Measurements from ENCODE around the gene EXOC4.

EXOC4 gene

DNA sequence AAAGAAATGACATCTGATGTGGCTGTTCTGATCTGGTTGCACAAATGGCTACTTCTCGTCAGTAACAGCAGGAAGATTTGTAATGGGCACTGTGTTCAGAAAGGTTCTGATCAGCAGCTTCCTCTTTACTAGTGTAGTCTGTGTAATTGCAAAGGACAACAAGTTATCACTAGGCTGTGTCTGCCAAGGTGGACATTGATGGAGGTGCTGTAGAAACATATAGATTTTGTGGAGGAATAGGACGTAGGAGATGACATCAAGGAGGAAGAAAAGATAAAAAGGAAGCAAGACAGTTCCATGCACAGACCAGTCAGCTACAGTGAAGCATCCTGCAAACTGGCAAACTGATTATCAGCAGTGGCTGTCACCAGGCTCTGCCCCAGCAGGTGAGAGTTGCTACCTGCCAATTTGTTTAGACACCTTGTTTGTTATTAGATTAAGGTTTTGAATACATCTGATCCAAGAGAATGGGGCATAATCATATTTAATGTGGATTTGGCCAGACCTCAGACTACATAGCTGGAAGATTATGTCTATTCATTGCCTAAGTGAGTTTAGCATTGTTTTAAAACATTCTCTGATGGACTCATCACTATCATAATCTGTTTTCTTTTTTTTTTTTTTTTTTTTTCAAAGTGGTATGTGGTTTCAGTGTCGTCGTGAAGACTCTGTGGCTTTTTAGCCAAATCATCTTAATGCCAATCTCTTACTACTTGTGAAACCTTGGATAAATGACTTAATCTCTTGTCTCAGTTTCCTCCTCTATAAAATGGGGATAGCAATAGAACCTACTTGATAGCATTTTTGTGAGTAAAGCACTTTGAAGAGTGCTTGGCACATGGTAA, 456.4 kb downstream of the EXOC4 start:
- Histone ChIP-seq H3K9me2 (ENCODE audit: low read depth, low read length) (no peaks in the 10 kb centered on the region), H3K4me1 (ENCODE audit: insufficient read depth, low read length, severe bottlenecking) (no peaks in the 10 kb centered on the region), H3K4me2 (ENCODE audit: low read length) (no peak overlapping the region), H3K27ac (ENCODE audit: low read depth, low read length, poor library complexity, severe bottlenecking) (no peak overlapping the region), H3K79me2 (ENCODE audit: insufficient read depth, low read length) (no peaks in the 10 kb centered on the region), H3K36me3 (ENCODE audit: insufficient read depth, low read length) (no peaks in the 10 kb centered on the region), H4K20me1 (ENCODE audit: insufficient read depth, low read length) (no peaks in the 10 kb centered on the region), H3F3A (ENCODE audit: insufficient read depth, low read length) (no peaks in the 10 kb centered on the region), H3K4me3 (ENCODE audit: low read depth, low read length, poor library complexity, severe bottlenecking) (no peak overlapping the region), H3K9me3 (ENCODE audit: low read length) (no peaks in the 10 kb centered on the region), H3K27me3 (ENCODE audit: insufficient read depth, low read length) (no peaks in the 10 kb centered on the region), H2AFZ (ENCODE audit: low read length) (no peak overlapping the region), H3K9ac (ENCODE audit: low read length) (no peak overlapping the region)
- TF ChIP-seq EZH2 (IDR thresholded peaks at IDR 0.05; ENCODE audit: borderline replicate concordance, low read length), result no peak
- TF ChIP-seq, protein P1, sequence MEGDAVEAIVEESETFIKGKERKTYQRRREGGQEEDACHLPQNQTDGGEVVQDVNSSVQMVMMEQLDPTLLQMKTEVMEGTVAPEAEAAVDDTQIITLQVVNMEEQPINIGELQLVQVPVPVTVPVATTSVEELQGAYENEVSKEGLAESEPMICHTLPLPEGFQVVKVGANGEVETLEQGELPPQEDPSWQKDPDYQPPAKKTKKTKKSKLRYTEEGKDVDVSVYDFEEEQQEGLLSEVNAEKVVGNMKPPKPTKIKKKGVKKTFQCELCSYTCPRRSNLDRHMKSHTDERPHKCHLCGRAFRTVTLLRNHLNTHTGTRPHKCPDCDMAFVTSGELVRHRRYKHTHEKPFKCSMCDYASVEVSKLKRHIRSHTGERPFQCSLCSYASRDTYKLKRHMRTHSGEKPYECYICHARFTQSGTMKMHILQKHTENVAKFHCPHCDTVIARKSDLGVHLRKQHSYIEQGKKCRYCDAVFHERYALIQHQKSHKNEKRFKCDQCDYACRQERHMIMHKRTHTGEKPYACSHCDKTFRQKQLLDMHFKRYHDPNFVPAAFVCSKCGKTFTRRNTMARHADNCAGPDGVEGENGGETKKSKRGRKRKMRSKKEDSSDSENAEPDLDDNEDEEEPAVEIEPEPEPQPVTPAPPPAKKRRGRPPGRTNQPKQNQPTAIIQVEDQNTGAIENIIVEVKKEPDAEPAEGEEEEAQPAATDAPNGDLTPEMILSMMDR (IDR thresholded peaks at IDR 0.05; ENCODE audit: low read length), result no peak

DNA sequence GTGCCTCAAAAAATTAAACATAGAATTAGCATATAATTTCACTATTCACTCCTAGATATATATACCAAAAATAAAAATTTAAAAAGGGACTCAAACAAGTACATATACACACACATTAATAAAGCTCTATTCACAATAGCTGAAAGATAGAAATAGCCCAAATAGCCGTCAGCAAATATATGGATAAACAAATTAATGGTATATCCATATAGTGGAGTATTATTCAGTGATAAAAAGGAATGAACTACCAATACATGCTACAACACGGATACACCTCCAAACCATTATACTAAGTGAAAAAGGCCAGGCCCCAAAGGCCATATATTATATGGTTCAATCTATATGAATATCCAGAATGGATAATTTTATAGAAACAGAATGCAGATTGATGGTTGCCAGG, 459.7 kb downstream of the EXOC4 start:
- H3K9me3 ChIP-seq (ENCODE audit: low read length), result no peaks in the 10 kb centered on the region
- H3F3A ChIP-seq (ENCODE audit: insufficient read depth, low read length), result no peaks in the 10 kb centered on the region
- H3K4me3 ChIP-seq (ENCODE audit: low read depth, low read length, poor library complexity, severe bottlenecking), result no peak overlapping the region
- H2AFZ ChIP-seq (ENCODE audit: low read length), result no peak overlapping the region
- no peaks in the 10 kb centered on the region for H3K36me3 ChIP-seq (ENCODE audit: insufficient read depth, low read length)
- H3K4me2 ChIP-seq (ENCODE audit: low read length), result no peak overlapping the region
- H3K79me2 ChIP-seq (ENCODE audit: insufficient read depth, low read length), result no peaks in the 10 kb centered on the region
- no peaks in the 10 kb centered on the region for H4K20me1 ChIP-seq (ENCODE audit: insufficient read depth, low read length)
- TF ChIP-seq, protein P1 (IDR thresholded peaks at IDR 0.05; ENCODE audit: low read length), result no peak
- no peak for TF ChIP-seq EZH2 (IDR thresholded peaks at IDR 0.05; ENCODE audit: borderline replicate concordance, low read length)
- H3K9ac ChIP-seq (ENCODE audit: low read length), result no peak overlapping the region
- no peak overlapping the region for H3K27ac ChIP-seq (ENCODE audit: low read depth, low read length, poor library complexity, severe bottlenecking)
- no peaks in the 10 kb centered on the region for H3K27me3 ChIP-seq (ENCODE audit: insufficient read depth, low read length)
- H3K4me1 ChIP-seq (ENCODE audit: insufficient read depth, low read length, severe bottlenecking), result no peaks in the 10 kb centered on the region
- no peaks in the 10 kb centered on the region for H3K9me2 ChIP-seq (ENCODE audit: low read depth, low read length)

DNA sequence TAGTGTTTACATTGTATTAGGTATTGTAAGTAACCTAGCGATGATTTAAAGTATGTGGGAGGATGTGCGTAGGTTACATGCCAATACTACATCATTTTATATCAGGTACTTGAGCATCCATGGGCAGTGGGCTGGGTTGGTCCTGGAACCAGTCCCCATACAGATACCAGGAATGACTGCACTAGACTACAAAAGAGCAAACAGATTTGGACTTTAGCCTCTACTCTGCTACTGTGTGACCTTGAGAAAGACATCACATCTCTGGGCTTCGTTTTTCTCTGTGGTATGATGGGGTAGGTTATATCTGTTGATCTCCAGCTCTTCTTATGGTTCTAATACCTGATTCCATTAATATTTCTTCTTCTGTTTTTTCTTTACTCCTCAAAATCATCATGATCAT, 461.8 kb downstream of the EXOC4 start:
- Histone ChIP-seq H3K9ac (ENCODE audit: low read length) (no peak overlapping the region), H3K79me2 (ENCODE audit: insufficient read depth, low read length) (no peaks in the 10 kb centered on the region), H3K4me1 (ENCODE audit: insufficient read depth, low read length, severe bottlenecking) (no peaks in the 10 kb centered on the region), H3F3A (ENCODE audit: insufficient read depth, low read length) (no peaks in the 10 kb centered on the region), H4K20me1 (ENCODE audit: insufficient read depth, low read length) (no peaks in the 10 kb centered on the region), H3K9me2 (ENCODE audit: low read depth, low read length) (no peaks in the 10 kb centered on the region), H3K4me2 (ENCODE audit: low read length) (no peak overlapping the region), H3K27me3 (ENCODE audit: insufficient read depth, low read length) (no peaks in the 10 kb centered on the region), H3K27ac (ENCODE audit: low read depth, low read length, poor library complexity, severe bottlenecking) (no peak overlapping the region), H3K36me3 (ENCODE audit: insufficient read depth, low read length) (no peaks in the 10 kb centered on the region), H3K4me3 (ENCODE audit: low read depth, low read length, poor library complexity, severe bottlenecking) (no peak overlapping the region), H2AFZ (ENCODE audit: low read length) (no peak overlapping the region), H3K9me3 (ENCODE audit: low read length) (no peaks in the 10 kb centered on the region)
- TF ChIP-seq, protein P1 (IDR thresholded peaks at IDR 0.05; ENCODE audit: low read length), result no peak
- TF ChIP-seq EZH2 (IDR thresholded peaks at IDR 0.05; ENCODE audit: borderline replicate concordance, low read length), result no peak

All from OCI-LY1 (cell line).